GM21423 (cell line): ENCODE results near the gene MEF2D.

ENCODE experiments used
- ATAC-seq: cut with Tn5 transposase; IDR thresholded peaks from one replicate; pipeline ENCODE4 v1.9.1; 2021; ENCODE audit warnings: mild to moderate bottlenecking, moderate library complexity; ENCODE audit not compliant: unreplicated experiment

Gene MEF2D

DNA sequence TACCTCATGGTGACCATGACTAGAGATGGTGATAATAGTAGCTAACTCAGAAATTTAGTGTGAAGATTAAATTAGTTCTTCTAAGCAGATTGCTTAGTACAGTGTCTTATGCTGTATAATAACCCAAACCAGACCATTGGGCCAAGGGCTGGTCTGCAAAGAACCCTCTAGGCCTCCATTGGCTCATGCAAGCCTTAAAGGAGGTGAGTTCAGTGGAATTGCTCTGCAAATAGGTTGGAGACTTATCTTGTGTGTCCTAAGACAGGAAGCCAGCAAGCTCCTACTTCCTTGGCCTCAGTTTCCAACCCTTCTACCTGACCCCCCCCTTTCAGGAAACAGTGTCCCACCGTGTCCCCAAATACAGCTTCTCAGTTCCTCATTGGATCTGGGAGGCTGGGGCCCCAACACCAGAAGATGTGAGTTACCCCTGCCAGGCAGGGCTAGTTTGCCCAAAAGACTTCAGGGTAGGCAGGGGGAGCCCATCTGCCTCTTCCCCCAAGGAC, 1.9 kb upstream of the MEF2D start:
- no peak for ATAC-seq

DNA sequence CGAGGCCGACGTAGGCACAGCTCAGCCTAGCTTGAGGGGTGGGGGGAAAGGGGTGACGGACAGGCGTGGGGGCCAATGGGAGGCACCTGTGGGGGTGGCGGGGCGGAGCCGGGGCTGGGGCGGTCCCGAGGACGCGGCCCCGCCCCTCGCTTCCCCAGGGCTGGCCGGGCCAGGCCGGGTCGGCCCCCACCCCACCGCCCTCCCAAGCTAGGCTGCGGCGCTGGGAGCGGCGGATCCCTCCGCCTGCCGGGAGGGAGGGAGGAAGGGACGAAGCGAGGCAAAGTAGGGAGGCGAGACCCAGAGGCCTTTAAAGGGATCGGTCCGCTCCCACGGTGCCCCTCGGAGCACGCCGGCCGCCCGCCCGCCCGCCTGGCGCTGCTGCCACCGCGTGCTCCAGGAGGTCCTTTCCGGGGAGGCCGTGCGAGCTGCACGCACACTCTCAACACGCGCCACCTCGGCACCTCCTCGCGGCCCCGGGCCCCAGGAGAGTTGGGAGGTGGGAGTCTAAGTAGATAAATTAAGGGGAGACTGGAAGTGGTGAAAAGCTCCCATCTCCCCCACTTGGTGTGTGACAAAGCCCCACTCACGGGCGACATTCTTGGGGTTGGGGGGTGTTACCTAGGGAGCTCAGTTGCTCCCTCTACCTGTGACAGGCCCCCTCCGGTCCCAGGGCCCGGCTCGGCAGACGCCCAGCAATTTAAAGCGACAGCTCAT, 375 bp upstream of the MEF2D start:
- ATAC-seq, result peak; percentile 39

DNA sequence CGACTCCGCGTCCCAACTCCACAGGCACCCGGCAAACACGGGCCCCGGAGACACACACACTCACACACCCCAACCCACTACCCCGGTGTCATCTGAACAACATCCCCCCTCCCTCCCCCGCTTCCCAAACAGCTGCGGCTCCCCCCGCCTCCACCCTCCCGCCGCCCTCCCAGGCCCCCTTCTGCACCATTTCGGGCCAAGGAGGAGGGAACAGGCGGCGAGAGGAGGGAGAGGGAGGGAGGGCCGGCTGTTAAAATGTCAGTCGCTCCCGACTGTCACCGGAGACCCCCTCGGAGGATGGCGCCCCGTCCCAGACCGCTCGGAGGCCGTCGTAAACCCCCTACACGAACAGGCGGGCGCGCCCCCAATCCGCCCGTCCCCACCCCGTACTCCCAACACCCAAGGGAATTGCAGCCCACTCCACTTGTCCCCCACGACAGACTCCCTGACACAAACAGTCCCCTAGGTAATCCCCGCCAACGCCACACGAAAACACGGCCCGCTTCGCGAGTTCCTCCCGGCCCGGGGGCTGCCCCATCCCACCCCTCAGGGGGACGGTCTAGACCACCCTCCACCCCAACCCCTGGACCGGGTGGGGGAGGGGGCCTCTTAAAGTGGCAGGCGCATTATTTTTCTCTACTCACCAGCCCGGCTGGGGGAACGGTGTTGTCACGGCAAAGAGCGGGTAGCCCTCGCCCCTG, 583 bp downstream of the MEF2D start:
- ATAC-seq, result no peak

DNA sequence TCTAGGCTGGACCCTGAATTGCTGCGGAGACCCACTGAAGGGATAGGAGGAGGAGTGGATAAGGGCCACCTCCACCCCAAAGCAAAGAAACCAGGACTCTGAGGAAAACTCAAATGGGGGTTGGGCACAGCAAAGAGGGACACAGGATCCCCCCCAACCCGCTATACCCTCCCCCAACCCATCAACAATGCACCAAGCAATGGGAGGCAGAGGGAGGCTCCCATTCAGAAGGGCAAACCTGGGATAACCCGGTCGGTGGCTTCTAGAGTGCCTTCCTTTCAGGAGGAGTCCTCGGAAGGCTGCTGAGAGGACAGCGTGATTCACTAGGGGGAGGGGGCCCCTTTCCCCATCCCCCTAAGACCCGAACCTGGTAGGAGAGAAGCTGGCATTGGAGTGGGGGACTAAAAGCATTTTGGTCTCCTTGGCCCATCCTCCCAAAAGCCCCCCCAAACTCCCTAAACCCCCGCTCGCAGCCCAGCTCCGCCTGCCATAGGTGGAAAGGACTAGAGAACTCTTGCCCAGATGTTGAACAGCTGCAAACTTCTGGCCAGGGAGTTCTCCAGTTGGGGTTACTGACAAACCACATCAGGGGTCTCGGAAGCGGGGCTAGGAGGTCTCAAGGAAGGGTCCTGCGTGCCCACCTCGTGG, 1.3 kb downstream of the MEF2D start:
- no peak for ATAC-seq

DNA sequence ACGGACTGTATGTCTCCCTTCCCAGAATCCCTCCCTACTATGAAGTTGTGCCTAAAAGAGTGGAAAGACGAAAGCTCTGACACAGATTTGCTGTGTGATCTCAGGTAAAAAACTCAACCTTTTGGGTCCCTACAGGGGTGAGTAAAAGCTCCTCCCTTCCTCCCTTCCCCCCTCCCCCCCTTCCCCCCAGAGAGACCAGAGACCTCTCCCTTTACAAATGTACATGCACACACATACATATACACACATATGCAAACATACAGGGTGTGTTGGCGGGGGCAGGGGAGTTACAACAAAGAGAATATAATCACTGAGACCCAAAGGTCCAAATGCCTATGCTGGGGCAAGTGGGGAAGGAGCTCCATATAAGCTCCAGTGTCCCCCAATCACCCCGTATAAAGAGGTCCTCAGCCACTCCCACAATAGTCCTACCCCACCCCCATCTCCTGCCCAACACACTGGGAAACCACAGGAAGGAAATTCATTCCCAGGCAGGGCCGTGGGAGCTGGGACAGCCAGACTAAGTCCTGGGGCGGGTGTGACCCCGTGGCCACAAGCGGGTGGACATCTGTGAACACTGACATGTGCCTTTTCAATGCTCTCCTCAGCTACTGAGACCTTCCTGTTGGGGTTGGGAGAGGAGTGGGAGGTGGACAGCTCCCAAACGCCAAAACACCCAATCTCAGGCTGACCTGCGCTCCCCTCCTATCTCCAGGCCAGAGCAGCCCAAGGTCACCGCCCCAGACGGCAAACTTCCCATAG, 2.0 kb downstream of the MEF2D start:
- ATAC-seq, result no peak

DNA sequence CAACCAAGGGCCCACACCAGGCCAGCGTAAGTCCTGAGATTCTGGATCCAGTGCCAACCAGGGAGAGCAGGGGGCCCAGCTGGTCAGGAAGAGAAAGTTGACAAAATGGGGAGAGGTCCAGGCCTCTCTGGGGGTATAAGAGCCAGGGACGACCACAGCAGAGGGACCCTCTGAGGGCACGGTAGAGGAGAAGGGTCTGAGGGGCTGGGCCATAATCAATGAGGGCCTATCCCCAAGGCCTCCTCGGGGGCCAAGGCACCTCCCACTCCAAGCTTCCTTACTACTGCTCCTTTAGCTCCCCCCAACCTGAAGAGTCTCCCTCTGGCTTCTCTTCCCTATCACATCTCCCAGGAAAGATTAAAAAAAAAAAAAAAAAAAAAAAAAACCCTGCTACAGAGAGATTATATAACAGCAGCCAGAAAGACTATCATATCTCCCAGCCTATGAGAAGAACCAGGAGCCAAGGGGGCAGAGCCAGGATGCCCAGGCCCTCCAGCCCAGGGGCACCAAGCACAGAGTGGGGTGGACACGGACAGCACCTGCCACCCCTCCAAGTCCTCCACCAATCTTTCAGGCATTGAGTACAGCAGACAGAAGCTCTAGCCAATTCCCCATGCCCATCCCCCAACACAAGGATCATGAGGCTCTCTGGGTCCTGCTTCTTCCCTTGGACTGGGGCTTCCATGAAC, 2.7 kb downstream of the MEF2D start:
- no peak for ATAC-seq

DNA sequence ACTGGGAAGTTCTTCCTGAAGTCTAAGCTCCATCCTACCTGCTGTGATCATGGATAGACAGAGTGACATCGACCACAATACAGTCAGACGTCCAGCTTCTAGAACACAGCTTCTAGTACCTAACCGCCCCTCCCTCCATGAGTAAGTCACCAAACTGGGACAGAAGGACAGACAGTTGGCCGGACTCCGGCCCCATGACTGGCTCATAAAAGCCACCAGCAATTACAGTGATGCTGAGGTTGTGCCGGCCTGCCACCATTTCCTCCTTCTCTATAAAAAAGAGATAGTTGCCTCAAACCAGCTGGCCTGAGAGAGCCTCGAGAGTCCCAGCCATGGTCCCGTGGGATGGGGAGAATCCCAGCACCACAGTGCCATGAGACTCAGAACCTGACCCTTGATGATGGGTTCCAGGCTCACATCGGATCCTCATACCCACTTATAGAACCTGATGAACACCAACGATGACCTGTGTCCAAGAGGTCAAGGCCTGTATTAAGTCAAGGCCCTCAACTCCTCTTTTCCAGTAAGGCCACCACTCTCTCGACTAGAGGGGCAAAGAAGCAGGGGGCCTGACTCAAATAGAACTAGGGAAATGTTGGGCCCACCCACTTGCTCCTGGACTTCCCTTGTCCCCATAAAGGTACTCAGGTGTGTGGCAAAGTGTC, 3.4 kb downstream of the MEF2D start:
- ATAC-seq, result no peak

DNA sequence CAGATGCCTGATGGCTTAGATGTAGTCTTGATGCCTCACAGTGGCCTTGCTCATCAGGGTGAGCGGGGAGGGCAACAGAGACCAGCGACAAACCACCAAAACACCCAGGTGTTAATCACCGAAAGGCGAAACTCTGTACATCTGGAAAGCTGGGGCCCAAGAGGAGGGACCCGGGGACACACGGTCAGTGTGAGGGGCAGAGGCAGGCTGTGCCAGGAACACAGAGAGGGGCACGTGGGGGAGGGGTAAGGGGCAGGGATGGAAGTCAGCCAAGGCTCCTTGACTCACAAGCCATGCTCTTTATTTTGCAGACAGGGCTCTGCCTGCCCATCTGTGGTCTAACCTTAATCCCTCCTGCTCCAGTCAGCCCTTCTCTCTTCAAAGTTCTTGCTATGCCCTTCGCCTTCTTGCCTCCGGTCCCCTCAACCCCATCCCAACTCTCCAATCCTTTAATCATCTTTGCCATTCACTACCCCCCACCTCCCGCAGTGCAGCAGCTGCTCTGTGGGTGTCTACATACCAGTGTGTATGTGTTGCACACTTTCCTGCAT, 4.3 kb downstream of the MEF2D start:
- ATAC-seq, result no peak

DNA sequence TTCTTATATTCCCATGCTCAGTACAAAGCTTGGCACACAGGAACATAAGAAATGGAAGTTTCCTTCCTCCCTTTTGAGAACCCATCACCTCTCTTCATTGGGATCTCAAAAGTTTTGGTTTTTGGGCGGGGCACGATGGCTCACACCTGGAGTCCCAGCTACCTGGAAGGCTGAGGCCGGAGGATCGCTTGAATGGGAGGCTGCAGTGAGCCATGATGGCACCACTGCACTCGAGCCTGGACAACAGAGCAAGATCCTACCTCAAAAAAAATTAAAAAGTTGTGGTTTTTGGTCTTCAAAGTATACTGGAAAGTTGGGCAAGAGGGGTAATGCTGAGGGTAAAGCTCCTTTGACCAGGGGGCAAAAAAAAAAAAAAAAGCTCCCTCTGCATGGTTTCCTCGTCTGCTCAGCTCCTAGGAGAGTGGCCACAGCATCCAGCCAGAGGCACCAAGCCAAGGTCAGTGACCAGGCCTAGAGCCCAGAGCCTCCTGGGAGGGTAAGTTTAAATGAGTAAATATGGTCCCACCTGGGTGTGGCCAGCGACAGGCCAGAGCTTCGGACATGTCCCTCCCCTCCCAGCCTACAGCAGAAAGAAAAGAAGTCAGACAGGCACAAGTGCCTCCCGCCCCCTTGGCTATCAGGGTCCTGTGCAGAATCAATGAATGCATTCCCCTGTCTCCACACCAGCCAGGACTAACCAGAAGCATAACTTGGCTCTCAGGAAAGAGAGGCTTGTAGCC, 5.0 kb downstream of the MEF2D start:
- no peak for ATAC-seq

DNA sequence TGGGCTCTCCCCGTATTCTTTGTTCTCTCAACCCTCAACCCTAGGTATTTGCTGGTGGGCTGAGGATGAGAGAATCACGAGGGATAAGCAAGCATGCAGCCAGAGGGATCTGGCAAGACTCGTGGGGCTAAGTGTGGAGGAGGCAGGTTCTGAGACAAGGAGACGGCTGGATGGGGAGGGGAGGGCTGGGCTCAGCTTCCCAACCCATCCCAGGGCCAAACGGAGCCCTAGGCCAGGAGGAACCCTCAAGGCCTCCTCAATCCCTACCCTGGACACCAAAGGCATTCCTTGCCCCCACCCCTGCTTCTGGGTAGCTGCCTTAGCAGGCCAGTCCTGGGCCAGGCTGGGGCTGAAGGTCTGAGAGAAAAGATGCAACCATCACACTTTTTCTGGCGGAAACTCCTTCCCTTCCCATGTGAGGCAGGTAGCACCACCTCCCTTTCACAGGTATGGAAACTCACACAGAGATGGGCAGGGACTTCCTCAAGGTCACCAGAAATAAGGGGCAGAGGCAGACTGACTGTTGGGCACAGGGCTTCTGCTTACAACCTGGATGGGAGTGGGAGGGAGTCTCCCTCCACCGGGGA, 6.2 kb downstream of the MEF2D start:
- no peak for ATAC-seq

DNA sequence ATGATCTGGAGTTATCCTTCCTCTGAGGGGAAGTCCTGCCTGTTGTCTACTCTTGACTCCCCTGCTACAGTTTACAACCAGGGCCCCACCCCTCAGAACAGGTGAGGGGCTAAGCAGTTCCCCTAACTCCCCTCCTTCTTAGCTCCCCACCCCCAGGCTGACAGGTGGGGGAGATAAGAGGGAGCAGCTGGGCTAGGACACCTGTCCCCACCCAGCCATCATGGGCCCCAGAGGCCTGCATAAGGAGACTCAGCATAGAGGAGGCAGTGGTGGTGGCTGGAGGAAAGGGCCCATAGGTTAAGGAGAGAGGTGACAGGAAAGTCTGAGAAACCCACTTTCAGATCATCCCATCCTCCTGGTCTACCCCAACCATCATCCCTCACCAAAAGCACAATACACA, 6.8 kb downstream of the MEF2D start:
- no peak for ATAC-seq

DNA sequence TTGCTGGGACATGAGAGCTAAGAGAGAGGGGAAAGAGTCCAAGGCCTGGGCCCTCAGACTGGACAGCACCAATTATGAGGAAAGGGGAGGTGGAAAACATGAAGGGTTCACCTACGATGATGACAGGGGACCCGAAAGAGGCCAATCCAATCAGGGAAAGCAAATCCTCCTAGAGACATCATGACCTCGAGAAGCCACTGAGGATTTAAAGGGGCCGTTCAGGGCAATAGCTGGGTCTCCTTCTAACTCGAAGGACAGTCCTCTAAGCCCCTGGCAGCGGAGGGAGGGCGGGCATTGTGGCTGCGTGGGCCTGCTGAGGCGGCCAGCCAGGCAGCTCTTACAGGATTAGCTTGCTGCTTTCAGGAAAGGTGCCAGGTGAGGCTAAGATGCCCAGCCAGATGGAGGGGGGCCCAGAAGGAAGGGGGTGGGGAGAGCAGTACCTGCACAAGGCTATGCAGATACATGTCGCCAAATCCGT, 7.4 kb downstream of the MEF2D start:
- no peak for ATAC-seq

DNA sequence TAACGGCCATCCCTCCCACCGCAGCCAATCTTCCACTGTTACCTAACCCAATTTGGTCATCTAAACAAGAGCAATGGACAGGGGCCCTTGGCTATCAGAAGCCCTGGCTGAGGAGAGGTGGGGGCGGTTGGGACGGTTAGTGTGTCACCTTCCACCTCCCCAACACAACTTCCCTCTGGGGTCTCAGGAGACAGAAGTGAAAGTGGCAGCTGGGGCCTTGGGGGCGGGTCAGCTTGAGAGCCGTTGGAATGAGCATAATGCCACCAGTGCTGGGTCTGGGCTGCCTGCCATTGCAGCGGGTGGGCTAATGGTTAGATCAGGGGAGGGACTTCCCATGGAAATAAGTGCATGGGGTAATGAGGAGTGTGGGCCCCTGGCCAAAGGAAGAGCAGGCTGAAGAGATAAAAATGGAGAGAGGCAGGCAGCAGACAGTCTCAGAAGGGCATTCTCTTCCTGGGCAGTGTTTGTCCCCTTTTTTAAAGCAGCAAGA, 7.9 kb downstream of the MEF2D start:
- ATAC-seq, result no peak

DNA sequence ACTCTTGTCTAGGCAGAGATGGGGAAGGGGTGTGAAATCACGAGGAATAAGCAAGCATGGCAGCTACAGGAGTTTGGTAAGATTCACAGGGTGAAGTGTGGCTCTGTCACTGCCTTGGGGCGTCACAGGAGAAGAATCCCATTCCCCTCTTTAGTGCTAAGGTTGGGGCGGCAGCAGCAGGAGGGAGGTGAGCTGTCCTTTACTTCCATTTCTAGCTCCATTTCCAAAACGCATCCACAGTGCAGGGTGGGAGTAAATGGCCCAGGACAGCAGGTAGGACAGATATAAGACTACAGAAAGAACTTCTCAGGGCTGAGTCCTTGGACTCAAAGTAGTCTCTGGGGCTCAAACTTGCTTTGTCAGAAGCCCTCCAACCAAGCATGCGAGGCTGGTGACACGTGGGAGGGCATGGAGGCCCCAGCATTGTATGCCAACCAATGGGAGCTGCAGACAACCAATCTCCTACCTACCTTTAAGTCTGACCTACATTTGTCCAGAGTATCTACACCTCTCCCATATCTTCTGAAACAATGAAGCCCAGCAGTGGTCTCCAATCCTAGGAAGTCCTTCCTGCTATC, 8.5 kb downstream of the MEF2D start:
- ATAC-seq, result no peak

DNA sequence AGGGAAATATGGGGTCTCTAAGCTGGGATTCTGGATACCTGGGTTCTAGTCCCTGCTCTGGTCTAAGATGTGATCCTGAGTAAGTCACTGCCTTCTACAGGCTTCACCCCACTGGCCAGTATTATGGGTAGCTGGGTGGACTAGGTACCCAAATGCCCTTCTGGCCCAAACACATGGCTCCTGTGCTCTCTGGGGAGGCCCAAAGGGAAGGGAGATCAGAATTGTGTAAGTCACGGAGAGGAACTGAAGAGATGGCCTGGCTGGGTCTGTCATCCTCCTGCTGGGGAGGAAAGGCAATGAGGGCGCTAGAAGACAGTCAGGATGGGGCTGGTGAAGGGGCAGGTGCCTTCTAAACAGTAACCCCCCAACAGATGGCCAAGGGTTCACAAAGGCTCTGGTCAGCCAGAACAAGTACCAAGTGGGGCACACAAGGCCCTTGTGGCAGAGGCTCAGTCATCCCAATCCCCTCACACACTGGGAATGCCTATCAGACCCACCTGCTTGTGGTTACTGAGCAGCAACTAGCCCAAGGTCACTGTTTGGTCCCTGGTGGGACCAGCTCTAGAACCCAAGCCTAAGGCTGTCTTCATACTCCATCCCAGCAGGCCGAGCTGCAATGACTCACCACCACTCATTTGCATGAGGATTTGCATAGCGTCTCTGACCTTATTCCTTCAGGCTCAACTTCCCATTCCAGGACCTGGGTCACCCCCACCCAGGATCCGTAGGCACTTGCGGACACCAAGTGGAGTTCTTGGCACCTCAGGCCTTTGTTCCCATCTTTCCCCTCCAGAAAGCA, 9.2 kb downstream of the MEF2D start:
- ATAC-seq, result no peak

DNA sequence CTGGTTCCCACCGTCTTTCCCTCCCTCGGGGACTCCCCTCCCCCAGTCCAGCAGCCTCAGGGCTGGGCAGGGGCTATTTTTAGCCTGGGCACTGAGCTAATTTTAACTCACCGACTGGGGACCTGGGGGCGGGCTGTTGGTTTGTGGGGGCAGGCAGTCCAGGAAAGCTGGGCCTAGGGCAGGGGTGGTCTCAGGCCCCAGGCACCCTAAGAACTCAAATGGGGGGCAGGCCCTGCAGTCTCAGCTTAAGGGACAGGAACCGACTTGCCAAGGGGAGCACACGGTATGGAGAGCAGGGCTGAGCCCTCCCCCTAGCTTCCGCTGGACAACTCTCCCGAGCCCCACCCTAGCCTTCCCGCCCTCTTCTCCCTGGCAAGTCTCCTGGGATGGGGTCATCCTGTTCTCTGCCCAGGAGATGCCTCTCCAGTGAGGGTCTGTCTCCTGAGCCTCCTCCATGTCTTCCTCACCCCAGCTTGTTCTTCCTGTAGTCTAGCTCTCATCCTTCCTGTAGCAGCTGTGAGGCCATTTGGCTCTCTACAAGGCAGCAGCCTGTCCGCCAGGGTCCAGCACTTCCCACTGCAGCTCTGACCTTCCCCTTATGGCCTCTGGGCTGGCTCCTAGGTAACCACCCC, 10.1 kb downstream of the MEF2D start:
- no peak for ATAC-seq

DNA sequence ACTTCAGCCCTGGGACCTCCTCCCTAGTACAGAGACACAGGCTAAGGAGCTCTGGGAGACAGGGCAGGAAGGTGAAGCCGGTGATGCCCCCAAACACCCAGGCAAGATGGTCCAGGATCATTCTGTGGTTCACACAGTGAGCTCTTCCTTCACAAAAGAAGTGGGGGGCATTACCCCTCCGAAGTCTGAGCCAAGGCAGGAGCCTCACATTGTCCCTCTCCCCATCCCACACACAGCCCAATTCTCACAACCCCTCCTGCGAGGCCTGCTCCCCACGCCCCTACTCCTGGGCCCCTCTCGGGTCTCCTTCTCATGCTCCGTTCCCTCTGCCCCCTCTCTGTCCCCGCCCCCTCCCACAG, 10.7 kb downstream of the MEF2D start:
- ATAC-seq, result no peak
